ENCODE data around the gene DHDDS.
A peak's percentile ranks its signal among the peaks of the same experiment; 100 is the strongest.
"Not testable (repeated sequence)": the region's sequence is repeated elsewhere in the genome, so short reads cannot be mapped to it uniquely, and the experiment has no call there.

DHDDS gene, protein sequence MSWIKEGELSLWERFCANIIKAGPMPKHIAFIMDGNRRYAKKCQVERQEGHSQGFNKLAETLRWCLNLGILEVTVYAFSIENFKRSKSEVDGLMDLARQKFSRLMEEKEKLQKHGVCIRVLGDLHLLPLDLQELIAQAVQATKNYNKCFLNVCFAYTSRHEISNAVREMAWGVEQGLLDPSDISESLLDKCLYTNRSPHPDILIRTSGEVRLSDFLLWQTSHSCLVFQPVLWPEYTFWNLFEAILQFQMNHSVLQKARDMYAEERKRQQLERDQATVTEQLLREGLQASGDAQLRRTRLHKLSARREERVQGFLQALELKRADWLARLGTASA

DNA sequence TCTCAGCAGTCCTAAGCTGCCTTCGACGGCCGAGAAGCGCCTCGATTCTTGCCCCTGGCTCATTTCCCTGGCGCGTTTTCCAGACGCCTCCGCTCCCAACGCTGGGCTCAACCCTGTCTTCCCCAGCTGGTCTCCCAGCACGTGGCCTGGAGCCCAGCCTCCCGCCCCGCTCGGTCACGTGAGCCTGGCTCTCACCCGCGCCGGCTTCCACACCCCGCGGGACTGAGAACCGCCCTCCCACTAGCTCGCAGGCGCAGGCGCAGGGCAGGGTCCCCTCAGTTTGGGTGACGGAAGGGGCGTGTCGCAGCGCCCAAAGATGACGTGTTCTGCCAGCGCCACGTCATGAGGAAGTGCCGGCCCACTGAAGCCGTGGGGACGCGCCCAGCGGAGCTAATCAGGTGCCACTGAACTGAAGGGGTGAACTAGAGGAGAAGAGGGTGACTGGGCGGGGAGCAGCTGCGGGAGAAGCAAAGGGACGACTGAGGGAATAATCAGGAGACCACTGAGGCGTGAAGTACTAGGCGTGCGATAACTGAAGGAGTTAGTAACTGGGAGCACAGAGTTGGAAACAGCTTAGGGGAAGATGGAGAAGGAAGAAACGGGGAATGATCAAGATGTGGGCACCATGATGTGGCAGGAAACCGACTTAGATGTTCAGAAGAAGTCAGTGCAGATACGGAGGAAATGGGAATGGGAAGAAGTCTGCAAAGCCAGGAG lies at the start of gene DHDDS:
Gene DHDDS (plus strand): TSS at position 343 of the 717 bp plus-strand sequence. CDS start 625 bp downstream, outside the sequence.
- DNase-seq = peak; percentile 99

DNA sequence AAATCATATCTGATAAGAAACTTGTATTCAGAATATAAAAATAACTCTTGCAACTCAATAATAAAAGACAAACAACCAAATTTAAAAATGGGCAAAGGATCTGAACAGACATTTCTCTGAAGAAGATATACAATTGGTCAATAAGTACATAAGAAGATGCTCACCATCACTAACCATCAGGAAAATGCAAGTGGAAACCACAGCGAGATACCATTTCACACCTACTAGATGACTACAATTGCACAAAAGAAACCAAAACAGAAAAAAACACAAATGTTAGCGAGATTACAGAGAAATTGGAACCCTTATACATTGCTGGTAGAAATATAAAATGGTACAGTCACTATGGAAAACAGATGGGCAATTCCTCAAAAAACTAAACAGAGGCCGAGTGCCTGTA lies 48.0 kb upstream of the DHDDS start:
- DNase-seq = no peak

DNA sequence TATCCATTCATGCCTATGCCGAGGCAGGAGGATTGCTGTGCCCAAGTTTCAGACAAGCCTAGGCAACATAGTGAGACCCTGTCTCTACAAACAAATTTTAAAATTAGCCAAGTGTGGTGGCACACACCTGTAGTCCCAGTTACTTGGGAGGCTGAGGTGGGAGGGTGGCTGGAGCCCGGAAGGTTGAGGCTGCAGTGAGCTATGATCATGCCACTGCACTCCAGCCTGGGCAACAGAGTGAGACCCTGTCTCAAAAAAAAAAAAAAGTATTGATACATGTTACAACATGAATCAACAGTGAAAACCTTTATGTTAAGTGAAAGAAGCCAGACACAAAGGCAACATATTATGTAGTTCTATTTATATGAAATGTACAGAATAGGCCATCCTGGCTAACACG lies 47.1 kb upstream of the DHDDS start:
- not testable (repeated sequence) for DNase-seq

DNA sequence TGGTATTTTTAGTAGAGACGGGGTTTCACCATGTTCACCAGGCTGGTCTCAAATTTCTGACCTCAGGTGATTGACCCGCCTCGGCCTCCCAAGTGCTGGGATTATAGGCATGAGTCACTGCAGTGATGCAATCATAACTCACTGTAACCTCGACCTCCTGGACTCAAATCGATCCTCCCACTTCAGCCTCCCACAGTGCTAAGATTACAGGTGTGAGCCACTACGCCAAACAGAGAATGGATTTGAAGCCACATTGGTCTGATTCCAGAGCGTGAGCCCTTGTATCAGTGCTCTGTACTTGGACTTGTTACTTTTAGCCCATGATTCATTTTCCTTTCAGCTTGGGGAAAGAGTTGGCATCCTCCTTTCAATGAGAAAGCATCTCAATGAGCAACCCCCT lies 44.7 kb upstream of the DHDDS start:
- no peak for DNase-seq

DNA sequence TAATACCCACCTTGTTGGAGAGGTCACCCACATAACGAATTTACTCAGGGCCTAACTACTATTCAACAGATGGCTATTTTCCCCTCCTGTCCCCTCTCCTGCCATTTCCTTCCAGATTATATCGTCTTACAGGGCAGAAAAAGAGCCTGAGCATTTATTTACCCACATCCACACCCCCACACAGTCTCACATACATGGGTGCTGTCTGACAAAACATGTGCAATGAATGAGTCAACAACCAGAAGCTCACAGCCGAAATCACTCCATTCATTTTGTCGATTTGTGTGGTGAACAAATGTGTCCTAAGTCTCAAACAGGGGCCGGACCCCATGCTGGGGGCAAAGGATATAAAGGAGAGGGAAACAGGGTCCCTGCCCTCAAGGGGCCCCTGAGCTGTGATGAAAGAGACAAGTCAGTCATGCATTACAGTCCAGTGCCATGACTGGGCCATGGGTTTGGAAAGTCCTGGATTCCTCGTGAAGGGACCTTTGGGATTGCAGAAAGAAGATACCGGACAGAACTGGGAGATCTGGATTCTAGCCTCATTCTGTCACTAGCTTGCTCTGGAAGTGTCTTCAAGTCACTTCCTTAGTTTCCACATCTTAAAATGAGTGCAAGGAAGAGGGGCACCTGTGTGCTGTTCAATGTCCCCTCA lies 43.2 kb upstream of the DHDDS start:
- DNase-seq = no peak

DNA sequence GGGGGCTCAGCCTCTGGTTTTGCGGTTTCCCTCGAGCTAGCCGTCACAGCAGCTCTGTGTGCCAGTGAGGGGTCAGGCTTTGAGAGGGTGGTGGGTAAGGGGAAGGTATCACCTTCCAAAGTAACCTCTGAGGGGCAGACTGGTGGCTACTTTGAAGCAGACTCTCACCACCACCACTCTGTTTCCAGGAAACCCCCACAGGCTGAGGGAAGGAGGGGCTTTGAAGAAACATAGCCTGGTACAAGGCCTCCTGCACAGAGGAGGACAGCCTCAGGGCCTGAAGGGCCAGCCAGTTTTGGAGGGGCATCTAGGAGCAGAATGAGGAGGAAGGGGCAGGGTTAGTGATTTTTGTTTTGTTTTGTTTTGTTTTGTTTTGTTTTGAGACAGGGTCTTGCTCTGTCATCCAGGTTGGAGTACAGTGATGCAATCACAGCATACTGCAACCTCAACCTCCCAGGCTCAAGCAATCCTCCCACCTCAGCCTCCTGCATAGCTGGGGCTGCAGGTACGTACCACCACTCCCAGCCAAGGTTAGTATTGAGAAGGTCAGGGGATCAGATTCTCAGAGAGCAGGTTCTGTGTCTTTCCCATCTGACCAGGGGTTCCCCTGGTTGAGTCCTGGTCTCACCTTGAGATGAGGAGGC lies 42.4 kb upstream of the DHDDS start:
- DNase-seq = no peak

DNA sequence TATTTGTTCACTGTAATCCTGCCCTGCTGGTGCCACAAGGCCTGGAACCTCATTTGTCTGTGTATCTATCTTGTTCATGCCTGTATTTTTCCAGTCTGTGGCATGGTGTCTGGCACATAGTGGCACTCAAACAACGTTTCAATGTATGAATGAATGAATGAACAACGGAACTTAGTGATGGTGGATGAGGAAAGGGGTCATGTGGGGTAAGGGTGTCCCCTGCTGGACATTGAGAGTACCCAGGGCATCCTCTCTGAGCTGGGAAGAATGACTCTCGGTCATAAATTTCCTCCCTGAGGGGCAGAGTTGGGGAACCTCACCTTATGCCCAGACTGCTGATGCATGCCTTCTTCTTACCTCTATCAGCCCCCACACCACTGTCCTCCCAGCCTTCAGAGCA lies 40.7 kb upstream of the DHDDS start:
- peak; percentile 43 for DNase-seq

DNA sequence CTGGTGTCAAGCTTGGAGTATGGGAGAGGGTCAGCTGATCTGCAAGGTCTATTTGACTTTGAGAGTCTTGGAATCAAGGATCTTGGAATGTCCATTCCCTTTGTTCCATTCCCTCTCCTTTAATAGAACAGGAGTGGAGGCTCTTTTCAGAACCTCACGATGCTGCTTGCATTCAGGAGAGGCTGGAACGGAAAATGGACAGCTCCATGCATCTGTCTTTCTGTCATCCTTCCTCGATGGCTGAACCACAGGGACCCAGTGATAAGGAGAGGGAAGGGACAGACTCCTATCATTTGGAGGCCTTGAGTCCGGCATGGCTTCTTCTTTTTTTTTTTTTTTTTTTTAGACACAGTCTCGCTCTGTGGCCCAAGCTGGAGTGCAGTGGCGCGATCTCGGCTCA lies 36.4 kb upstream of the DHDDS start:
- no peak for DNase-seq

DNA sequence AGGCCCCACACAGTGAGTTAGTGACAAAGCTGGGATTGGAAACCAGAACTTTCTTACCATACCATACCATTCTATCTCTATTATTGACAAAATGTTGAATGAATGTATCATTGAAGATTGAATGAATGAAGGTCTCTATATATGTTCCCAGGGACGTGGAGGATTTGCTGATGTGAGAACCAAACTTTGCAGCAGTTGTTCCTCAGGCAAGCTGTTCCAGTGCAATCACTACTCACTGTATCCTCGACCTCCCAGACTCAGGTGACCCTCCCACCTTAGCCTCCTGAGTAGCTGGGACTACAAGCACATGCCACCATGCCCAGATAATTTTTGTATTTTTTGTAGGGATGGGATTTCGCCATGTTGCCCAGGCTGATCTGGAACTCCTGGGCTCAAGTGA lies 33.1 kb upstream of the DHDDS start:
- DNase-seq = no peak

DNA sequence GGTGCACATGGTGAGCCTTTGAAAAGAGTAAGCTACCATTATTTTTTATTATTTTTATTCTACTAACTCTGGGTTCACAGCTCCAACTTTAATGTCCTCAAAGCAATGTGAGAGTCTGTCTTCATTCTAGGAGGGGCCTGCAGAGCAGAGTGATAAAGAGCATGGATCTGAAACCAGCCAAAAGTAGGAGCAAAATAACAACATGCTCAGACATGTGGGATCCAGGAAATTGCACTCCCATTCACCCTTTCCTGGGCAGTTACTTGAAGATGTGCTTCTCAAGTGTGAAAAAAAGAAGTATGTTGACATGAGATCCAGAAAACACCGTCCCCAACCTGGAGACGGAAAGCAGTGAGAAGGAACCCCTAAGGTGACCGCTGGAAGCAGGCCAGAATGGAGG lies 30.2 kb upstream of the DHDDS start:
- DNase-seq = no peak

DNA sequence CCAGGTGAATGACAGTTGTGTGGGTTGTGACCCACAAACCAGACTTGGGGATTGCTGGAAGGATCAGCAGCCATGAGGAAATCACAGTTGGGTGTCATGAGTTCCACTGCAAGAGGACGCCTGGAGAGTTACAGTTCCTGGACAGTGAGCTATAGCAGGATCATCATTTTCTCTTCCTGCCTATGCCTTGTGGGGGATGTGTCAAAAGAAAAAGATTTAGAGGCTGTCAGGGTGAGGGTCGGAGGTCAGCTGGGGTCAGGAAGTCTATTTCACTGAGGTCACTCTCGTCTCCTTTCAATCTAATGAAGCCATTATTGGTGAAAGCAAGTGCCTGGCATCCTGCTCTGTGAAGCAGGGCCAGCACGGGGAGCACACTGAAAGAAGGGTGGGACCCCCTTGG lies 28.5 kb upstream of the DHDDS start:
- DNase-seq = no peak

DNA sequence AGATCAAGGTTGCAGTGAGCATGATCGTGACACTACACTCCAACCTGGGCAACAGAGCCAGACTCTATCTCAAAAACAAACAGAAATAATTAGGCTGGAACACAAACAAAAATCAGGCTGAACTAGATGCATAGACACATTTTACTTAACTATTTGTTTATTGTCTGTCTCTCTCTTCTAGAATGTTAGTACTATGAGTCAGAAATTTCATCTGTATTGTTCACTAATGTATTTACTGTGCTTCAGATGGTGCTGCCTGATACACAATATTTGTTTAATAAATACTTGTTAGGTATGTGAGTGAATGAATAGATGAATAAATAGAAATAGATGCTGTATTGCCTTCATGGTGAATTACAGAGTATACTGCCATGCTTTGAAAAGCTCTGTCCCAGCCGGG lies 27.5 kb upstream of the DHDDS start:
- no peak for DNase-seq

DNA sequence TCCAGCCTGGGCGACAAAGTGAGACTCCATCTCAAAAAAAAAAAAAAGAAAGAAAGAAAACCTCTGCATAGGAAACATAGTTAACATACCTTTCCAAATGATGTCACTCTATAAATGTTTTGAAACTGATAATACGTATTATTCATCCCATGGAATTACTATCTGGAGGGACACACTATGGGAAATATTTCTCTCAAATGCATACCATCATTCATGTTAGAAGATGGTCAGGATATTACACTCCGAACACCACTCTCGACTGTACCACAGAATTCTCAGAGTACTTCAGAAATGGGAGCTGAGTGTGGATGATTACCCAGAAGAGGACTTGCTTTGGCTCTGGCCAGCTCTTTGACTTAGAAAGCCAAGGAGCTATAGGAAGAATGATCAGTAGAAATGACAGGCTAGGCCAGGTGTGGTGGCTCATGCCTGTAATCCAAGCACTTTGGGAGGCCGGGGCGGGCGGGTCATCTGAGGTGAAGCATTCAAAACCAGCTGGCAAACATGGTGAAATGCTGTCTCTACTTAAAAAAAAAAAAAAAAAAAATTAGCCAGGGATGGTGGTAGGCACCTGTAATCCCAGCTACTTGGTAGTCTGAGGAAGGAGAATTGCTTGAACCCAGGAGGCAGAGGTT lies 26.7 kb upstream of the DHDDS start:
- DNase-seq = no peak

DNA sequence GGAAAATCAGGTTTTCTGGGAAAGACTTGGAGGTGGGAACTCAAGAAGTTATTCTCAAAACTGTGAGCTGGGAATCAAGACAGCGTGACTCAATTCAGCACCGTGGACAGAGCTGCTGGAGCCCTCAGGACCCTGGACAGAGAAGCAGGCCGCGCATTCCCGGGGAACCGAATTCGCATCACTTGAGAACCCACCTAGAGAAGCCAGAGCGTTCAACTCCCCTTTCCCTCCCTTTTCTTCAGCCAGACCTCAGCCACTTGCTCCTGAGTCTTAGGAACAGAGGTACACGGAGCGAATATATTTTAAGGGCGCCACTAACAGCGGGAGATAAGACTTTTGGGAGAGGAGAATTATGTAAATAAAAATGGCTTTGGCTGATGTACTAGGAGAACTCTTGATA lies 23.5 kb upstream of the DHDDS start:
- peak; percentile 77 for DNase-seq

DNA sequence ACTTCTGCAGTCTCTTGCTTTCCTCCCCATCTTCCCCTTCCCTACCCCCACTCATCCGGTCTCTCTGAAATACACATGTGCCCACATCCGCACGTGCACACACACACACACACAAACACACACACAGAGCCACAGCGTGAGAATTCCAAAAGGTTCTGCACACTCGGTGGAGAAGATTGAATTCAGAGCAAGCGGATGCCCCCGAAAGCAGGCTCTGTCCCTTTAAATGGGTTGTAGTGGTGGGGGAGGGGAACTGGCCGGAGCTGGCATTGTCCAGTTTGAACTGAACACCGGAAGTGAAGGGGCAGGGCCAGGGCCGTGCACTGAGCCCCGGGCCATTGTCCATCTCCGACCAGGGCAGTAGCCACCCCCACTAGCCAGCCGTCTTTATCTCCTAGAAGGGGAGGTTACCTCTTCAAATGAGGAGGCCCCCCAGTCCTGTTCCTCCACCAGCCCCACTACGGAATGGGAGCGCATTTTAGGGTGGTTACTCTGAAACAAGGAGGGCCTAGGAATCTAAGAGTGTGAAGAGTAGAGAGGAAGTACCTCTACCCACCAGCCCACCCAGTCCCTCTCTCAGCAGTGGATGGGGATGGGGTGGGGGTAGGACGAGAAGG lies 22.8 kb upstream of the DHDDS start:
- no peak for DNase-seq

DNA sequence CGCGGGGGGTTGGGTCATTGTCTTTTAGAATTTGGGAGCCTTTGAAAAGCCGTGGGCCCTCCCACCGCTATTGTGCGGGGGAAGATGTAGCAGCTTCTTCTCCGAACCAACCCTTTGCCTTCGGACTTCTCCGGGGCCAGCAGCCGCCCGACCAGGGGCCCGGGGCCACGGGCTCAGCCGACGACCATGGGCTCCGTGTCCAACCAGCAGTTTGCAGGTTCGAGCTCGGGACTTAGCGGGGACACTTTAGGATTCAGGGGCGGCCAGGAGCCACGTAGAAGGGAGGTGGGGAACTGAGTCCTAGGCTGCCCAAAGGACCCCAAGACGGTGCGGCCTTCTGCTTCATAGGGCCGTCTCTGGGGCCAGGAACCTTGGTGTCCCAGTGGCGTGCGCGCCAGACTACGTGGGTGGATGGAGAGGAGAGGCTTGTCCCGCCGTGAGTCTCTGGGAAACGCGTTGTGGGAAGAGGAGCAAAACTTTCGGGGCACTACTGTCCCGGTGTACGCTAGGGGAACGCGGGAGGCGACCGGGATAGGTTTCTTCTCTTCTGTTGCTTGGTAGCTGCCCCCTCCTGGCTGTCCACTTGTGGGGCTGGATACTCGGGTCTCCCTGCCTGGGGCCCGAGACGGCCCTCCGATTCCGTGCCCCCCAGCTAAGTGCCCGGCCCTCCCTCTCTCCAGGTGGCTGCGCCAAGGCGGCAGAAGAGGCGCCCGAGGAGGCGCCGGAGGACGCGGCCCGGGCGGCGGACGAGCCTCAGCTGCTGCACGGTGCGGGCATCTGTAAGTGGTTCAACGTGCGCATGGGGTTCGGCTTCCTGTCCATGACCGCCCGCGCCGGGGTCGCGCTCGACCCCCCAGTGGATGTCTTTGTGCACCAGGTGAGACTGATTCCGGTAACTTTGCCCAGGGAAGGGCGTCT lies 21.2 kb upstream of the DHDDS start, which contains the start of gene LIN28A:
Gene LIN28A (plus strand): TSS at position 112 of the 918 bp plus-strand sequence. CDS start 75 bp downstream, at position 187.
- no peak for DNase-seq

DNA sequence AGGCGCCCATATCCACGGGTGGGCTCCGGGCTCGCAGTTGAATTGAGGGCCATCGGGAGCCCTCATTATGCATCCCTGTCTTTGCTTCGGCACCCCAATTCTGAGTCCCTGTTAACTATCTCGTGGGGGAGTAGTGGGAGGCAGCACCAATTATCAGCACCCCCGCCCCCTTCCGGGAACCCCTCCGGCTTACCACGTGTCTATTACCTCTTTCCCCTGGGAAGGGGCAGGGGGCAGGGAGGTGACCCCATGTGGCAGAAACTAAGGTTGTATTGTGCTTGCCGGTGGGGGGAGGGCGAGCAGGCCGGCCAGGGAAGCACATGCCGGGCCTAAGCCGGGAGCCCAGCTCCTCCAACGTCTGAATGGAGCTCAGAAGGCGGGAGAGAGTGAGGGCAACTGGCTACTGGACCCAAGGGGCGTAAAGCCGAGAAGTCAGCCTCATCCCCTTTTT lies 20.5 kb upstream of the DHDDS start:
- DNase-seq = no peak

DNA sequence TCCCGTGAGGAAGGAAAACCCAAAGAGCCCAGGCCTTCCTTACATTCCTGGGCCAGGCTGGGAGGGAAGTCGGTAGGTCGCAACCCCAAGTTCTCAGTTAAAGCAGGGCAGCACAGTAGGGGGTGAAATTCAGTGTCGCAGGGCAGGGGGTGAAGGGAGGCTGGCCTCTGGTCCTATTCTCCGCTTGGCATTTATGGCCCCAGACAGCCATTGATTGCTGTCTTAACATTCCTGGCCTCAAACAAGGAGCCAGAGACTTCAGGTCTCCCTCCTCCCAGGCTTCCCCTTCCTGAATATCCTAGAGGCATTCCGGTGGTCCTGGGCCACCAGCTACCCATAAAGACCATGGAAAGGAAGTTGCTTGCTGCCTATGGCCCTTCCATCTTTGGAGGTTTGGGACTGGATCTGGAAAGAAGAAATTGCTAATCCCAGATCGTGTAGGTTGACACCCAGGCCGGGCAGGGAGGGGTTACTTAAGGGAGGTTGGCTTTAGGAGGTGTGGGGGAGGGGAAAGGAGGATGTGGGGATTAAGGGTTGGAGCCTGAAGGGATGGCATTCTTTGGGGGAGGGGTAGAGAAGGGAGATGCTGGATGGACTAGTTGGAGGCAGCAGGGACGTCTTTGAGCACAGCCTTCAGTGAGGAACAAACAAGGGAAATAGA lies 19.8 kb upstream of the DHDDS start:
- DNase-seq = no peak

DNA sequence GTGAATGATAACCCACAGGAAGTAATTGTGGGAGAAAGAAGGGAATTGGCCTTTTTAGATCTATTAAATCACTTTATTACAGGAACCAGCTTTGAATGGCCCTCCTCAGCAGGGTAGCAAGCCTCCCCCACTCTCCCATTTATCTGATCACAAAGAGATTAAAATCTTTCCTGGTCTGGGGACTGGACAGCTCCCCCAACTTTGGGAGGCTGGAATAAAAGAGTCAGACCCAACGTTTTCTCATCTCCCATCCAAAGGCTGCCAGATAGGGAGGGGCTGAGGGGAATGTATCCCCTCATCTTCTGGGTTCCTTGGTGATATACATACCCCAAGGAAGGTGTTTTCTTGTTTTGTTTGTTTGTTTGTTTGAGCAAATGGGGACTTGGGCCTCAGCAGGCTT lies 19.1 kb upstream of the DHDDS start:
- no peak for DNase-seq

DNA sequence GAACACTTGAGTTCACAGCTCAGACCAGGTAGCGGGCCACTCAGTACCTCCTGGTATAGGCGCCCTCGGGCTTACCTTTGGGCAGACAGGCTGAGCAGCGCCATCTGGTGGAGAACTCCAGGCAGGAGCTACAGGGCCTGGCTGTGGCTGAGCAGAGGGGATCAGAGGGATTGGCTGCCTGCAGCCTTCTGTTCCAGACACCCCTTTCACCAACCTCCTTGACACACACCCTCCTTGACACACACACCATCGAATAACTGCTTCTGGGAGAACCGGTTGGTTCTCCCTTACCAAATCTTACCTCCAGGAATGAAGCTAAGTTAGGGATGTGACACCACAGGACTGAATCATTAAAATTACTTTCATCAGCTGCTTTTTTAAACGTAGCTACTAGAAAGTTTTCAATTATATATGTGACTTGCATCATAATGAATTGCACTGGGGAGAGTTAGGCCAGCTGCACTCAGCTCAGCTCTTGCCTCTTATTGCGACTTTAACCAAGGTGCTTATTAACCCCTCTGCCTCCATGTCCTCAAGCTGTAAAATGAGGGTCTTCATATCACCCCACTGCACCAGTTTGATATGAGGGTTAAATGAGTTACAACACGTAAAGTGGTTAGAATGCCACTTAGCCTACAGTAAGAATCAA lies 14.9 kb upstream of the DHDDS start:
- DNase-seq = peak; percentile 88
